Panc1 (cell line): ENCODE results near the gene DSCAM. TPM values are rescaled to one million over a fixed set of nuclear protein-coding genes. Genes with fewer than 3 reads are reported as not detected.
"Not testable (repeated sequence)": the region's sequence is repeated elsewhere in the genome, so short reads cannot be mapped to it uniquely, and the experiment has no call there.

Source experiments
- ATAC-seq: fragments of 200-7000 bp; cut with Tn5 transposase; 2 replicates; pipeline ENCODE4 v1.9.1; 2020; ENCODE audit warnings: mild to moderate bottlenecking, moderate library complexity
- BruUV-seq: library from RNA; stranded (reverse); fragments of 400-500 nt; replicated peaks from 2 replicates; lab custom pipeline; 2021; lab: Mats Ljungman, UMichigan
- CTCF ChIA-PET: fragments of 300-600 bp; sonication (Branson Sonifier 250); formaldehyde crosslinking; loops from one replicate; lab custom pipeline; 2022; ENCODE audit warnings: antibody characterized with exemption; lab: Charles Lee
- POLR2A ChIA-PET: fragments of 300-600 bp; sonication (Branson Sonifier 250); formaldehyde crosslinking; loops from one replicate; lab custom pipeline; 2022; ENCODE audit warnings: antibody characterized with exemption; lab: Charles Lee
- DNase-seq: peaks from one replicate; pipeline ENCODE4 v3.0.0-alpha.2; 2010; ENCODE audit warnings: low read depth, low spot score
- H3K27ac ChIP-seq: 2 replicates; pipeline ENCODE4 v1.5.1; 2011; ENCODE audit warnings: mild to moderate bottlenecking, low read length, inconsistent platforms
- H3K27me3 ChIP-seq: fragments of 200-500 bp; sonication (Bioruptor generic); 2 replicates; pipeline ENCODE4 v1.6.0; 2014; ENCODE audit warnings: low read length, inconsistent platforms; ENCODE audit not compliant: control insufficient read depth, insufficient read depth
- H3K36me3 ChIP-seq: fragments of 200-500 bp; sonication (Bioruptor generic); 2 replicates; pipeline ENCODE4 v1.5.1; 2014; ENCODE audit warnings: inconsistent platforms, mild to moderate bottlenecking, low read length, moderate library complexity; ENCODE audit not compliant: control insufficient read depth, insufficient read depth
- H3K4me1 ChIP-seq: 2 replicates; pipeline ENCODE4 v1.5.1; 2011; ENCODE audit warnings: inconsistent platforms, mild to moderate bottlenecking, low read length, moderate library complexity; ENCODE audit not compliant: control insufficient read depth, insufficient read depth
- H3K4me3 ChIP-seq, 2 experiments: 2 replicates each; pipeline ENCODE4 v1.5.1; 2011 to 2012; ENCODE audit warnings: low read depth in 2 of 2, low read length in 2 of 2, mild to moderate bottlenecking in 2 of 2, inconsistent platforms in 1 of 2, moderate library complexity in 1 of 2
- H3K9me3 ChIP-seq: fragments of 200-500 bp; sonication (Bioruptor generic); 2 replicates; pipeline ENCODE4 v1.5.1; 2014; ENCODE audit warnings: low read depth, mild to moderate bottlenecking, inconsistent platforms, low read length, moderate library complexity; ENCODE audit not compliant: control insufficient read depth, insufficient read depth
- POLR2AphosphoS5 ChIP-seq: IDR thresholded peaks from 2 replicates; pipeline ENCODE4 v1.6.1; 2012; ENCODE audit warnings: mild to moderate bottlenecking, low read depth, low read length, moderate library complexity
- SIN3A ChIP-seq: IDR thresholded peaks from 2 replicates; pipeline ENCODE4 v1.6.1; 2012; ENCODE audit warnings: low read depth, mild to moderate bottlenecking, low read length, moderate library complexity, borderline replicate concordance; ENCODE audit not compliant: insufficient read depth
- TCF7L2 ChIP-seq: IDR thresholded peaks from 2 replicates; pipeline ENCODE4 v1.6.1; 2011; ENCODE audit warnings: mild to moderate bottlenecking, low read depth, low read length, inconsistent platforms
- in situ Hi-C: cut with HindIII; loops from 2 replicates; pipeline ENCODE4 v1.10.0; 2016; ENCODE audit warnings: low sequenced_read_pairs, low pct_unique_long_range_greater_than_20kb
- intact Hi-C: fragments of 100-400 bp; cut with micrococcal nuclease; formaldehyde crosslinking; loops from one replicate; pipeline ENCODE4 v1.10.0; 2022; ENCODE audit not compliant: unreplicated experiment
- total RNA-seq: library from RNA; stranded (reverse); gene quantifications from one replicate; pipeline ENCODE4 v1.2.1, GENCODE V29; 2021; ENCODE audit not compliant: unreplicated experiment
- TF ChIP-seq, protein P1 (sequence below): fragments of 450-650 bp; IDR thresholded peaks from 2 replicates; pipeline ENCODE4 v1.5.1; 2017; ENCODE audit warnings: mild to moderate bottlenecking
- TF ChIP-seq, protein P2 (sequence below), 2 experiments: IDR thresholded peaks; 2 replicates each; pipeline ENCODE4 v1.6.1; 2011 to 2012; ENCODE audit warnings: low read depth in 2 of 2, control low read depth in 1 of 2, low read length in 1 of 2, mild to moderate bottlenecking in 1 of 2, moderate library complexity in 1 of 2; ENCODE audit not compliant: insufficient read depth in 1 of 2

Gene DSCAM
- total RNA-seq, 1 experiment from 2014 or later: not detected

DNA sequence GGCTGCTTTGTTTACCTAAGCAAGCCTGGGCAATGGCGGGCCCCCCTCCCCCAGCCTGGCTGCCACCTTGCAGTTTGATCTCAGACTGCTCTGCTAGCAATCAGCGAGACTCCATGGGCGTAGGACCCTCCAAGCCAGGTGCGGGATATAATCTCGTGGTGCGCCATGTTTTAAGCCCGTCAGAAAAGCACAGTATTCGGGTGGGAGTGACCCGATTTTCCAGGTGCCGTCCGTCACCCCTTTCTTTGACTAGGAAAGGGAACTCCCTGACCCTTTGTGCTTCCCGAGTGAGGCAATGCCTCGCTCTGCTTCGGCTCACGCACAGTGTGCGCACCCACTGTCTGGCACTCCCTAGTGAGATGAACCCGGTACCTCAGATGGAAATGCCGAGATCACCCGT, 818.6 kb downstream of the DSCAM start:
- POLR2A ChIA-PET, intact Hi-C loops, CTCF ChIA-PET, BruUV-seq, ATAC-seq, H3K4me3 ChIP-seq, H3K4me1 ChIP-seq, H3K9me3 ChIP-seq, H3K27ac ChIP-seq, DNase-seq, H3K36me3 ChIP-seq, in situ Hi-C loops, H3K27me3 ChIP-seq: not testable (repeated sequence)

DNA sequence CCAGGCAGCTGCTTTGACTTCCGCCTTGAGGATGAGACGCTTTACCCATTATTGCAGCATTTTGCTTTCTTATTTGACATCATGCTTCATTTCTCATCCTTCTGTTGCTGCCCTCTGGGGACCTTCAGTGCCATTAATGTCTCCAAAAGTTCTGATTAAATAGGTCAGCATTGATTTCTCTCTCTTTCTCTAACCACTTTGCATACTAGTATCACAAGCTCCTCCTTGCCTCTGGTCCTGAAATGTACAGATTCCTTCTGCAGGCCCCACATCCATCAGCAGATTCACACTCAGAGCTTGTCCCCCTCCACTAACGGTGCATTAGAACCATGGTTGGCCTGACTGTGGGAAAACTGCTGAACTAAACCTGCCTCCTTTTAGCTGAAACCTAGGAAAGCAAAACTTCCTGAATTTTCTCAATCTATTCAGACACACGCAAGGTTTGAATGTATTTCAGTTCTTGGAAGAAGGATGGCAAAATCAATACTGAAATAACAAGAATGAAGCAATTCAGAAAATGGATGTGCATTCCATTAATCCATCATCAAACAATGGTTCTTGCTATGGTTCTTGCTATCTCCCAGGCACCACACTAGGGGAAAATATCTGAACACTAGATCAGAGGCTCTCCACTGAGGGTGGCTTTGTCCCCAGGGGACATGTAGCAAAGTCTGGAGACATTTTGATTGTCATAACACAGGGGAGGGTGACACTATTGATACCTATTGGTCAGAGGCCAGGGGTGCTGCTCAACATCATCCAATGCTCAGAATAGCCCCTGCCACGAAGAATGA, 825.2 kb downstream of the DSCAM start:
- no TSS peak for BruUV-seq
- CTCF ChIA-PET: no interaction called here
- Histone ChIP-seq H3K27ac (no peak overlapping the region), H3K36me3 (no peaks in the 10 kb centered on the region), H3K4me3 (no peak overlapping the region), H3K9me3 (no peaks in the 10 kb centered on the region), H3K27me3 (no peaks in the 10 kb centered on the region), H3K4me1 (no peaks in the 10 kb centered on the region)
- intact Hi-C loops: no loop called here
- POLR2A ChIA-PET: no interaction called here
- DNase-seq (no peak), ATAC-seq (no peak)
- TF ChIP-seq, protein P1, sequence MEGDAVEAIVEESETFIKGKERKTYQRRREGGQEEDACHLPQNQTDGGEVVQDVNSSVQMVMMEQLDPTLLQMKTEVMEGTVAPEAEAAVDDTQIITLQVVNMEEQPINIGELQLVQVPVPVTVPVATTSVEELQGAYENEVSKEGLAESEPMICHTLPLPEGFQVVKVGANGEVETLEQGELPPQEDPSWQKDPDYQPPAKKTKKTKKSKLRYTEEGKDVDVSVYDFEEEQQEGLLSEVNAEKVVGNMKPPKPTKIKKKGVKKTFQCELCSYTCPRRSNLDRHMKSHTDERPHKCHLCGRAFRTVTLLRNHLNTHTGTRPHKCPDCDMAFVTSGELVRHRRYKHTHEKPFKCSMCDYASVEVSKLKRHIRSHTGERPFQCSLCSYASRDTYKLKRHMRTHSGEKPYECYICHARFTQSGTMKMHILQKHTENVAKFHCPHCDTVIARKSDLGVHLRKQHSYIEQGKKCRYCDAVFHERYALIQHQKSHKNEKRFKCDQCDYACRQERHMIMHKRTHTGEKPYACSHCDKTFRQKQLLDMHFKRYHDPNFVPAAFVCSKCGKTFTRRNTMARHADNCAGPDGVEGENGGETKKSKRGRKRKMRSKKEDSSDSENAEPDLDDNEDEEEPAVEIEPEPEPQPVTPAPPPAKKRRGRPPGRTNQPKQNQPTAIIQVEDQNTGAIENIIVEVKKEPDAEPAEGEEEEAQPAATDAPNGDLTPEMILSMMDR: no peak
- TF ChIP-seq TCF7L2 (no peak), POLR2AphosphoS5 (no peak), SIN3A (no peak)
- TF ChIP-seq, protein P2, sequence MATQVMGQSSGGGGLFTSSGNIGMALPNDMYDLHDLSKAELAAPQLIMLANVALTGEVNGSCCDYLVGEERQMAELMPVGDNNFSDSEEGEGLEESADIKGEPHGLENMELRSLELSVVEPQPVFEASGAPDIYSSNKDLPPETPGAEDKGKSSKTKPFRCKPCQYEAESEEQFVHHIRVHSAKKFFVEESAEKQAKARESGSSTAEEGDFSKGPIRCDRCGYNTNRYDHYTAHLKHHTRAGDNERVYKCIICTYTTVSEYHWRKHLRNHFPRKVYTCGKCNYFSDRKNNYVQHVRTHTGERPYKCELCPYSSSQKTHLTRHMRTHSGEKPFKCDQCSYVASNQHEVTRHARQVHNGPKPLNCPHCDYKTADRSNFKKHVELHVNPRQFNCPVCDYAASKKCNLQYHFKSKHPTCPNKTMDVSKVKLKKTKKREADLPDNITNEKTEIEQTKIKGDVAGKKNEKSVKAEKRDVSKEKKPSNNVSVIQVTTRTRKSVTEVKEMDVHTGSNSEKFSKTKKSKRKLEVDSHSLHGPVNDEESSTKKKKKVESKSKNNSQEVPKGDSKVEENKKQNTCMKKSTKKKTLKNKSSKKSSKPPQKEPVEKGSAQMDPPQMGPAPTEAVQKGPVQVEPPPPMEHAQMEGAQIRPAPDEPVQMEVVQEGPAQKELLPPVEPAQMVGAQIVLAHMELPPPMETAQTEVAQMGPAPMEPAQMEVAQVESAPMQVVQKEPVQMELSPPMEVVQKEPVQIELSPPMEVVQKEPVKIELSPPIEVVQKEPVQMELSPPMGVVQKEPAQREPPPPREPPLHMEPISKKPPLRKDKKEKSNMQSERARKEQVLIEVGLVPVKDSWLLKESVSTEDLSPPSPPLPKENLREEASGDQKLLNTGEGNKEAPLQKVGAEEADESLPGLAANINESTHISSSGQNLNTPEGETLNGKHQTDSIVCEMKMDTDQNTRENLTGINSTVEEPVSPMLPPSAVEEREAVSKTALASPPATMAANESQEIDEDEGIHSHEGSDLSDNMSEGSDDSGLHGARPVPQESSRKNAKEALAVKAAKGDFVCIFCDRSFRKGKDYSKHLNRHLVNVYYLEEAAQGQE (IDR thresholded peaks at IDR 0.05; ENCODE audit: insufficient read depth in 1 of 2, low read depth in 2 of 2, low read length in 1 of 2): no peak
- in situ Hi-C loops: no loop called here

DNA sequence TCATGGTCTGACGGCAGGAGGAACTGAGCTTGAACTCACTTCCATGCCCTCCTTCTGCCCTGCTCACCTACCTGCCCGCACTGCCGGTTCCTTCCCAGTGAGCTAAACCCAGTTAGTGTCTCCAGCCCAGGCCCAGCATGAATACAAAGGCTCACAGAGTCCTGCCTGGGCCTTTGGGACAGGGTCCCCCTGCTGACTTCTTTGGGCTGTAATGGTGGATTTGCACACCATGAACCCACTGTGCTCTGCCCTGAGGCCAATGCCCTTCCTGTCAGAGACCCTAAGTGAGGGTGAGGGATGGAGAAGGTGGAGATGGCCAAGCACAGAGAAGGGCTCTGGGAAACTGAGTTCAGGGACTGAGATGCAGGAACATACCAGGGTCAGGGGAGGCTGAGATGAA, 826.3 kb downstream of the DSCAM start:
- POLR2A ChIA-PET: no interaction called here
- no peak for DNase-seq
- no TSS peak for BruUV-seq
- CTCF ChIA-PET: no interaction called here
- in situ Hi-C loops: no loop called here
- TF ChIP-seq, protein P2 (IDR thresholded peaks at IDR 0.05; ENCODE audit: insufficient read depth in 1 of 2, low read depth in 2 of 2, low read length in 1 of 2): no peak
- TF ChIP-seq SIN3A: no peak
- no peak for TF ChIP-seq POLR2AphosphoS5
- TF ChIP-seq, protein P1: no peak
- TF ChIP-seq TCF7L2: no peak
- H3K27ac ChIP-seq: no peak overlapping the region
- ATAC-seq: no peak
- H3K27me3 ChIP-seq: no peaks in the 10 kb centered on the region
- H3K9me3 ChIP-seq: no peaks in the 10 kb centered on the region
- no peaks in the 10 kb centered on the region for H3K36me3 ChIP-seq
- H3K4me3 ChIP-seq: no peak overlapping the region
- intact Hi-C loops: no loop called here
- no peaks in the 10 kb centered on the region for H3K4me1 ChIP-seq
